Gastrocnemius medialis (tissue), 4 donors: ENCODE measurements around the gene ZNF124. TPM values are rescaled to one million over a fixed set of nuclear protein-coding genes. Genes with fewer than 3 reads are reported as not detected.
A peak's percentile ranks its signal among the peaks of the same experiment; 100 is the strongest.
"Not testable (repeated sequence)": the region's sequence is repeated elsewhere in the genome, so short reads cannot be mapped to it uniquely, and the experiment has no call there.

ENCODE experiments used
- ATAC-seq, 2 donors: fragments of 150-250 bp; one replicate each; pipeline ENCODE4 v1.9.1; 2016
- DNase-seq, 2 donors: peaks; one replicate each; pipeline ENCODE4 v3.0.0-alpha.2; 2019
- H3K27ac ChIP-seq, 4 donors: fragments of 200-600 bp; sonication (generic); 1 replicate in 1 of 4; 2 replicates in 3 of 4; pipeline ENCODE4 v1.5.1; 2016 to 2018; ENCODE audit warnings: mild to moderate bottlenecking in 2 of 4, moderate library complexity in 1 of 4
- H3K27me3 ChIP-seq, 3 donors: fragments of 200-600 bp; sonication (generic) in 2 of 3; 1 replicate in 1 of 3; 2 replicates in 2 of 3; pipeline versions ENCODE4 v1.5.1 to v1.6.0; 2016 to 2019; ENCODE audit warnings: mild to moderate bottlenecking in 1 of 3, moderate library complexity in 1 of 3
- H3K36me3 ChIP-seq, 2 donors: fragments of 200-600 bp; sonication (generic) in 1 of 2; one replicate each; pipeline ENCODE4 v1.5.1; 2017 to 2018
- H3K4me1 ChIP-seq, 2 donors: fragments of 200-600 bp; sonication (generic) in 1 of 2; one replicate each; pipeline ENCODE4 v1.5.1; 2016 to 2017; ENCODE audit warnings: mild to moderate bottlenecking in 2 of 2
- H3K4me3 ChIP-seq, 4 donors: fragments of 200-600 bp; sonication (generic) in 3 of 4; 1 replicate in 1 of 4; 2 replicates in 3 of 4; pipeline ENCODE4 v1.5.1; 2016 to 2019; ENCODE audit warnings: mild to moderate bottlenecking in 2 of 4
- H3K9me3 ChIP-seq, 3 donors: fragments of 200-600 bp; sonication (generic) in 2 of 3; 1 replicate in 1 of 3; 2 replicates in 2 of 3; pipeline ENCODE4 v1.5.1; 2016 to 2019
- POLR2A ChIP-seq, 2 donors: fragments of 450-650 bp; IDR thresholded peaks; one replicate each; pipeline ENCODE4 v1.6.1; 2017; ENCODE audit warnings: antibody characterized with exemption in 2 of 2, mild to moderate bottlenecking in 2 of 2, moderate library complexity in 2 of 2
- in situ Hi-C, 4 donors: fragments of 200-750 bp; cut with MboI; loops; one replicate each; pipeline versions ENCODE4 v1.15.0 to v1.8.0; 2017; ENCODE audit warnings: low sequenced_read_pairs in 4 of 4
- intact Hi-C: fragments of 100-400 bp; cut with DNase I; formaldehyde crosslinking; loops from one replicate; pipeline ENCODE4 v1.15.1; 2023; ENCODE audit warnings: low total_unique reads
- total RNA-seq, 4 donors: library from RNA; depleted of rRNA; stranded (reverse); fragments of >200 nt; gene quantifications; one replicate each; pipeline versions ENCODE4 v1.1.0 to v1.2.3, GENCODE V29; 2016
- TF ChIP-seq, protein P1 (sequence below), 5 experiments: fragments of 450-650 bp in 3 of 5; fragments of 200-600 bp in 2 of 5; sonication (generic) in 2 of 5; IDR thresholded peaks in 4 of 5; conservative IDR thresholded peaks in 1 of 5; 1 replicate in 4 of 5; 2 replicates in 1 of 5; pipeline ENCODE4 v1.5.1; 2016 to 2019; ENCODE audit warnings: antibody characterized with exemption in 5 of 5, mild to moderate bottlenecking in 3 of 5, moderate library complexity in 3 of 5

The ZNF124 gene
- total RNA-seq, 4 donors from 2014 or later: 5.4 to 10.3 (median 7.1) TPM

DNA sequence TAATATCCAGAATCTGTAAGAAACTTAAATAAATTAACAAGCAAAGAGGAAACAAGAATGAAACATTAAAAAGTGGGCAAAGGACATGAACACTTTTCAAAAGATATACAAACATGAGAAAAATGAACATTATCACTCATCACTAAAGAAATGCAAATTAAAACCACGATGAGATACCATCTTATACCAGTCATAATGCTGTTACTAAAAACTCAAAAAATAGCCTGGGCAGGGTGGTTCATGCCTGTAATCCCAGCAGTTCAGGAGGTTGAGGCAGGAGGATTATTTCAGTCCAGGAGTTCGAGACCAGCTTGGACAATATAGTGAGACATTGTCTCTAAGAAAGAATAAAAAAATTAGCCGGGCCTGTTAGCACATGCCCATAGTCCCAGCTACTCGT, 6.1 kb downstream of the ZNF124 start:
- TF ChIP-seq, protein P1, sequence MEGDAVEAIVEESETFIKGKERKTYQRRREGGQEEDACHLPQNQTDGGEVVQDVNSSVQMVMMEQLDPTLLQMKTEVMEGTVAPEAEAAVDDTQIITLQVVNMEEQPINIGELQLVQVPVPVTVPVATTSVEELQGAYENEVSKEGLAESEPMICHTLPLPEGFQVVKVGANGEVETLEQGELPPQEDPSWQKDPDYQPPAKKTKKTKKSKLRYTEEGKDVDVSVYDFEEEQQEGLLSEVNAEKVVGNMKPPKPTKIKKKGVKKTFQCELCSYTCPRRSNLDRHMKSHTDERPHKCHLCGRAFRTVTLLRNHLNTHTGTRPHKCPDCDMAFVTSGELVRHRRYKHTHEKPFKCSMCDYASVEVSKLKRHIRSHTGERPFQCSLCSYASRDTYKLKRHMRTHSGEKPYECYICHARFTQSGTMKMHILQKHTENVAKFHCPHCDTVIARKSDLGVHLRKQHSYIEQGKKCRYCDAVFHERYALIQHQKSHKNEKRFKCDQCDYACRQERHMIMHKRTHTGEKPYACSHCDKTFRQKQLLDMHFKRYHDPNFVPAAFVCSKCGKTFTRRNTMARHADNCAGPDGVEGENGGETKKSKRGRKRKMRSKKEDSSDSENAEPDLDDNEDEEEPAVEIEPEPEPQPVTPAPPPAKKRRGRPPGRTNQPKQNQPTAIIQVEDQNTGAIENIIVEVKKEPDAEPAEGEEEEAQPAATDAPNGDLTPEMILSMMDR (IDR thresholded peaks at IDR 0.05 in 4 of 5, conservative IDR thresholded peaks at IDR 0.05 in 1 of 5): no peak
- no peak for TF ChIP-seq POLR2A (IDR thresholded peaks at IDR 0.05)
- Histone ChIP-seq H3K36me3 (no peaks in the 10 kb centered on the region), H3K4me3 (no peak overlapping the region), H3K27me3 (no peaks in the 10 kb centered on the region), H3K4me1 (no peaks in the 10 kb centered on the region), H3K27ac (no peak overlapping the region), H3K9me3 (peaks cover 0 to 28% (median 0%) of the 10 kb centered on the region in 3 donors)
- intact Hi-C loops (loop anchor here (5.0 kb wide), 2 partner anchors 38 to 47 kb away; no protein-coding TSS in a partner anchor), in situ Hi-C loops (no loop called here)
- ATAC-seq: no peak
- no peak for DNase-seq

DNA sequence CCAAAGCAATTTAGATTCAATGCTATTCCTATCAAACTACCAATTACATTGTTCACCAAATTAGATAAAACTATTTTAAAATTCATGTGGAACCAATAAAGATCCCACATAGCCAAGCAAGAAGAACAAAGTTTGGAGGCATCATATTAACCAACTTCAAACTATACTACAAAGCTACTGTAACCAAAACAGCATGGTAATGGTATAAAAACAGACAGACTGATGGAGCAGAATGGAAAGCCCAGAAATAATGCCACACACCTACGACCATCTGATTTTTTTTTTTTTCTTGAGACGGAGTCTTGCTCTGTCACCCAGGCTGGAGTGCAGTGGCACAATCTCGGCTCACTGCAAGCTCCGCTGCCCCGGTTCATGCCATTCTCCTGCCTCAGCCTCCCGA, 7.1 kb downstream of the ZNF124 start:
- no peak overlapping the region for H3K27ac ChIP-seq
- H3K4me3 ChIP-seq: no peak overlapping the region
- intact Hi-C loops: loop anchor here (5.0 kb wide), 2 partner anchors 37 to 48 kb away; no protein-coding TSS in a partner anchor
- DNase-seq (no peak), ATAC-seq (no peak)
- no peaks in the 10 kb centered on the region for H3K36me3 ChIP-seq
- in situ Hi-C loops: no loop called here
- H3K9me3 ChIP-seq: peaks cover 0 to 29% (median 0%) of the 10 kb centered on the region in 3 donors
- H3K27me3 ChIP-seq: no peaks in the 10 kb centered on the region
- TF ChIP-seq, protein P1 (IDR thresholded peaks at IDR 0.05 in 4 of 5, conservative IDR thresholded peaks at IDR 0.05 in 1 of 5): no peak
- no peak for TF ChIP-seq POLR2A (IDR thresholded peaks at IDR 0.05)
- H3K4me1 ChIP-seq: no peaks in the 10 kb centered on the region

DNA sequence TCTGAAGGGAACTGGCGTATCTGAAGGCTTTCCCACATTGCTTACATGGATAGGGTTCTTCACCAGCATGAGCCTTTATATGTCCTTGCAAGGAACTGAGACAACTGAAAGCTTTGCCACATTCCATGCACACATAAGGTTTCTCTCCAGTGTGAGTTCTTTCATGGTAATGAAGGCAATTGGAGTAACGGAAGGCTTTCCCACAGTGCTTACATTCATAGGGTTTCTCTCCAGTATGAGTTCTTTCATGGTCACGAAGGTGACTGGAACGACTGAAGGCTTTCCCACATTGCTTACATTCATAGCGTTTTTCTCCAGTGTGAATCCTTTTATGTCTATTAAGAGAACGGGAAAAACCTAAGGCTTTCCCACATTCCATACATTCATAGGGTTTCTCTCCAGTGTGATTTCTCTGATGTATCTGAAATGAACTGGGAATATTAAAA, 15.0 kb downstream of the ZNF124 start:
- TF ChIP-seq, protein P1 (IDR thresholded peaks at IDR 0.05 in 4 of 5, conservative IDR thresholded peaks at IDR 0.05 in 1 of 5): no peak
- no peak for TF ChIP-seq POLR2A (IDR thresholded peaks at IDR 0.05)
- Histone ChIP-seq H3K27ac (no peak overlapping the region), H3K9me3 (peaks cover 8 to 60% (median 20%) of the 10 kb centered on the region in 3 donors), H3K4me1 (no peaks in the 10 kb centered on the region), H3K27me3 (no peaks in the 10 kb centered on the region), H3K4me3 (peak overlapping the region in 1 of 4 donors; percentile 38), H3K36me3 (peaks cover 2 to 73% of the 10 kb centered on the region in 2 donors)
- in situ Hi-C loops (no loop called here), intact Hi-C loops (no loop called here)
- DNase-seq (no peak), ATAC-seq (no peak)

DNA sequence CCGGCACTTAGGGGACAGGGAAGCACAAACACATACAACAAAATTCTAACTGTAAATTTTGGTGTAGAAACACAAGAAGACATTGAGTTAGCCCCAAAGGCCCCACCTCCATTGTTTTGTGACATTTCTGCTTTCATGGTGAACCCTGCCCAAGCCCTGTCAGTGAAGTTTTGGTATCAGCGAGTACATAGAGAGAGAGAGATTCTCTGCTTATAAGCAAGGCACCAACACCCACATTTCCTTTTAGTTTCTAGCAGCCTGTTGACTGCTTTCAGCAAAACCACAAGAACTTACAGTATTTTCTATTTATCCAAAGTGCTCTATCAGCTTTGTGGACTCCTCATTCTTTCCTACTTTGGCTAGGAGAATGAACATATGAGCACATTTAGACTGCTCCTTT, 24.0 kb downstream of the ZNF124 start:
- in situ Hi-C loops: no loop called here
- peaks cover 0 to 22% (median 6%) of the 10 kb centered on the region in 3 donors for H3K9me3 ChIP-seq

DNA sequence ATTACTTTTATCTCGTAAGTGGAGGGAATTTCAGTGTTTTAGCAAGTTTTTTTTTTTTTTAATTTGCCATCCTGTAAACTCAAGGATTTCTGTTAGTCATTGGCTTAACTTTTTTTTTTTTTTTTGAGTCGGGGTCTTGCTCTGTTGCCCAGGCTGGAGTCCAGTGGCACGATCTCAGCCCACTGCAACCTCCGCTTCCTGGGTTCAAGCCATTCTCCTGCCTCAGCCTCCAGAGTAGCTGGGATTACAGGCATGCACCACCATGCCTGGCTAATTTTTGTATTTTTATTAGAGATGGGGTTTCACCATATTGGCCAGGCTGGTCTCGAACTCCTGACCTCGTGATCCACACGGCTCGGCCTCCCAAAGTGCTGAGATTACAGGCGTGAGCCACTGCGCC, 24.7 kb downstream of the ZNF124 start:
- DNase-seq, ATAC-seq, H3K27me3 ChIP-seq, H3K27ac ChIP-seq, intact Hi-C loops, H3K4me3 ChIP-seq, H3K4me1 ChIP-seq, in situ Hi-C loops: not testable (repeated sequence)
- peaks cover 0 to 17% (median 6%) of the 10 kb centered on the region in 3 donors for H3K9me3 ChIP-seq
- peaks cover 0 to 23% of the 10 kb centered on the region in 2 donors for H3K36me3 ChIP-seq

More for the DNA sequence above, 24.0 kb downstream of the ZNF124 start:
- DNase-seq (no peak), ATAC-seq (no peak)
- Histone ChIP-seq H3K4me3 (no peak overlapping the region), H3K27ac (no peak overlapping the region), H3K4me1 (no peaks in the 10 kb centered on the region), H3K27me3 (no peaks in the 10 kb centered on the region), H3K36me3 (peaks cover 0 to 28% of the 10 kb centered on the region in 2 donors)
- no peak for TF ChIP-seq POLR2A (IDR thresholded peaks at IDR 0.05)
- TF ChIP-seq, protein P1 (IDR thresholded peaks at IDR 0.05 in 4 of 5, conservative IDR thresholded peaks at IDR 0.05 in 1 of 5): no peak
- intact Hi-C loops: no loop called here
